Muscle of leg (tissue), 11 donors: Measurements from ENCODE around the gene KIRREL3. TPM values are rescaled to one million over a fixed set of nuclear protein-coding genes. Genes with fewer than 3 reads are reported as not detected.

Source experiments
- DNase-seq: peaks from one replicate; pipeline ENCODE4 v3.0.0; 2013
- H3K27ac ChIP-seq: one replicate; pipeline ENCODE4 v1.5.1; 2013; ENCODE audit warnings: mild to moderate bottlenecking, low read length, control low read depth
- H3K27me3 ChIP-seq: one replicate; pipeline ENCODE4 v1.6.1; 2013; ENCODE audit warnings: low read length; ENCODE audit not compliant: control insufficient read depth, insufficient read depth
- H3K36me3 ChIP-seq: one replicate; pipeline ENCODE4 v1.6.1; 2013; ENCODE audit warnings: low read length; ENCODE audit not compliant: control insufficient read depth, insufficient read depth
- H3K4me1 ChIP-seq: one replicate; pipeline ENCODE4 v1.6.1; 2013; ENCODE audit warnings: low read length; ENCODE audit not compliant: control insufficient read depth, insufficient read depth
- H3K4me3 ChIP-seq: one replicate; pipeline ENCODE4 v1.5.1; 2013; ENCODE audit warnings: low read length, control low read depth
- H3K9me3 ChIP-seq: replicated peaks from 2 replicates; pipeline ENCODE4 v1.6.1; 2013; ENCODE audit warnings: low read depth, low read length; ENCODE audit not compliant: control insufficient read depth
- WGBS: methylation state at CpG from one replicate; pipeline ENCODE4 v1.1.5; 2013; ENCODE audit warnings: missing lambda C conversion rate; ENCODE audit not compliant: insufficient coverage; 5-methylcytosine and 5-hydroxymethylcytosine counted together
- polyA plus RNA-seq, 8 donors: library from polyadenylated mRNA; unstranded; fragments of 120-200 nt; gene quantifications; one replicate each; pipeline versions ENCODE4 v1.2.1 to v1.2.3, GENCODE V29; 2013; ENCODE audit warnings: inconsistent platforms in 1 of 8, low replicate concordance in 1 of 8; ENCODE audit not compliant: insufficient read length in 8 of 8, insufficient read depth in 1 of 8
- total RNA-seq: library from RNA; stranded (reverse); fragments of 120-200 nt; gene quantifications from one replicate; pipeline ENCODE4 v1.2.4, GENCODE V29; 2013

Gene KIRREL3
- total and polyA plus RNA-seq, 9 donors, result 0.27 to 1.8 (median 0.93) TPM

- Histone ChIP-seq H3K36me3 (peaks cover 38% of the 10 kb centered on the region), H3K9me3 (no peaks in the 10 kb centered on the region), H3K27me3 (no peaks in the 10 kb centered on the region), H3K4me3 (no peak overlapping the region), H3K27ac (no peak overlapping the region), H3K4me1 (peaks cover 73% of the 10 kb centered on the region)
- no peak for DNase-seq
- WGBS, result 90% methylated on average over 7 of the region's 11 CpGs
Observed at GRCh38 chr11:126413426-126413825, 587.1 kb downstream of the KIRREL3 start.

- H3K36me3 ChIP-seq, result peaks cover 51% of the 10 kb centered on the region
- no peaks in the 10 kb centered on the region for H3K27me3 ChIP-seq
- no peaks in the 10 kb centered on the region for H3K9me3 ChIP-seq
- no peak for DNase-seq
- 59% methylated on average over 5 of the region's 6 CpGs for WGBS
- no peak overlapping the region for H3K4me3 ChIP-seq
- no peak overlapping the region for H3K27ac ChIP-seq
- H3K4me1 ChIP-seq, result peaks cover 74% of the 10 kb centered on the region
Observed at GRCh38 chr11:126411971-126412381, 588.6 kb downstream of the KIRREL3 start.

- no peak for DNase-seq
- H3K27ac ChIP-seq, result no peak overlapping the region
- no peak overlapping the region for H3K4me3 ChIP-seq
- H3K4me1 ChIP-seq, result peaks cover 74% of the 10 kb centered on the region
- no peaks in the 10 kb centered on the region for H3K9me3 ChIP-seq
- no peaks in the 10 kb centered on the region for H3K27me3 ChIP-seq
- H3K36me3 ChIP-seq, result peaks cover 53% of the 10 kb centered on the region
- WGBS, result 45% methylated on average over 6 of the region's 6 CpGs
Observed at GRCh38 chr11:126410649-126411048, 589.9 kb downstream of the KIRREL3 start.

- Histone ChIP-seq H3K27me3 (no peaks in the 10 kb centered on the region), H3K4me1 (peaks cover 64% of the 10 kb centered on the region), H3K9me3 (no peaks in the 10 kb centered on the region), H3K27ac (no peak overlapping the region), H3K36me3 (peaks cover 55% of the 10 kb centered on the region), H3K4me3 (no peak overlapping the region)
- 38% methylated on average over 2 of the region's 3 CpGs for WGBS
- no peak for DNase-seq
Observed at GRCh38 chr11:126409620-126409985, 591.0 kb downstream of the KIRREL3 start.

GRCh38 chr11:126408901-126409619 lies 591.5 kb downstream of the KIRREL3 start:
- H3K4me3 ChIP-seq, result no peak overlapping the region
- H3K4me1 ChIP-seq, result peaks cover 58% of the 10 kb centered on the region
- no peaks in the 10 kb centered on the region for H3K27me3 ChIP-seq
- peak; percentile 60 for DNase-seq
- peaks cover 57% of the 10 kb centered on the region for H3K36me3 ChIP-seq
- H3K9me3 ChIP-seq, result no peaks in the 10 kb centered on the region
- 64% methylated on average over 7 of the region's 12 CpGs for WGBS
- H3K27ac ChIP-seq, result peak overlapping the region; percentile 17

- H3K27ac ChIP-seq, result no peak overlapping the region
- WGBS, result 89% methylated on average over 12 of the region's 12 CpGs
- H3K9me3 ChIP-seq, result no peaks in the 10 kb centered on the region
- H3K4me3 ChIP-seq, result no peak overlapping the region
- H3K4me1 ChIP-seq, result peaks cover 53% of the 10 kb centered on the region
- DNase-seq, result no peak
- H3K27me3 ChIP-seq, result no peaks in the 10 kb centered on the region
- peaks cover 55% of the 10 kb centered on the region for H3K36me3 ChIP-seq
Observed at GRCh38 chr11:126408496-126408895, 592.1 kb downstream of the KIRREL3 start.

- Histone ChIP-seq H3K27ac (no peak overlapping the region), H3K36me3 (peaks cover 48% of the 10 kb centered on the region), H3K27me3 (no peaks in the 10 kb centered on the region), H3K4me3 (no peak overlapping the region), H3K9me3 (no peaks in the 10 kb centered on the region), H3K4me1 (peaks cover 52% of the 10 kb centered on the region)
- no peak for DNase-seq
- 90% methylated on average over 11 of the region's 15 CpGs for WGBS
Observed at GRCh38 chr11:126407682-126408288, 592.8 kb downstream of the KIRREL3 start.

- peaks cover 53% of the 10 kb centered on the region for H3K4me1 ChIP-seq
- WGBS, result 63% methylated on average over 7 of the region's 12 CpGs
- H3K27me3 ChIP-seq, result no peaks in the 10 kb centered on the region
- no peak overlapping the region for H3K27ac ChIP-seq
- H3K36me3 ChIP-seq, result peaks cover 43% of the 10 kb centered on the region
- DNase-seq, result no peak
- no peaks in the 10 kb centered on the region for H3K9me3 ChIP-seq
- no peak overlapping the region for H3K4me3 ChIP-seq
Observed at GRCh38 chr11:126407101-126407521, 593.5 kb downstream of the KIRREL3 start.

GRCh38 chr11:126406368-126406767 lies 594.2 kb downstream of the KIRREL3 start:
- H3K4me1 ChIP-seq, result peaks cover 48% of the 10 kb centered on the region
- H3K9me3 ChIP-seq, result no peaks in the 10 kb centered on the region
- no peak overlapping the region for H3K4me3 ChIP-seq
- H3K27ac ChIP-seq, result no peak overlapping the region
- peaks cover 39% of the 10 kb centered on the region for H3K36me3 ChIP-seq
- DNase-seq, result no peak
- WGBS, result 95% methylated on average over 3 of the region's 8 CpGs
- H3K27me3 ChIP-seq, result no peaks in the 10 kb centered on the region

- 80% methylated on average over 6 of the region's 7 CpGs for WGBS
- Histone ChIP-seq H3K4me1 (peaks cover 45% of the 10 kb centered on the region), H3K27ac (no peak overlapping the region), H3K36me3 (peaks cover 39% of the 10 kb centered on the region), H3K9me3 (no peaks in the 10 kb centered on the region), H3K27me3 (no peaks in the 10 kb centered on the region), H3K4me3 (no peak overlapping the region)
- DNase-seq, result no peak
Observed at GRCh38 chr11:126405906-126406305, 594.7 kb downstream of the KIRREL3 start.
